Measurements from ENCODE around the gene OTC. TPM values are rescaled to one million over a fixed set of nuclear protein-coding genes. Genes with fewer than 3 reads are reported as not detected.

OTC gene
- total RNA-seq, 2 experiments from 2014 or later = not detected

DNA sequence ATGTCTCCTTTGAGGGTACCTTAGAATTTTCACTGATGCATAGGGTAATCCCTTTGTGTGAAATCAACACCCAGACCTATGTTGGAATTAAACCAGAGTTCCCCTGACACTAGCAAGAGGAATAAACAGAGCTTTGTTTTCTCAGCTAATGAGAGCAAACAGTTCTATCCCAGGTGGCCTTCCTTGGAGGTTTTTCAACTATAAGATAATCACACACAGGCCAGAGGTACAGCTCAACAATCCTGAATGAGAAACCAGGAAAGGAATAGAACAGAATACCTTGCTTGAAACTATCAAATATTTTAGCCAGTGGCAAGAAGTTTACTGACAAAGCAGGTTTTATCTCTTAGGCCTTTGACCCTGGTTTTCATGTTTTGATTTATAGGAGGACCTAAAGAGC lies 100.2 kb downstream of the OTC start:
- Mint-ChIP-seq H3K4me1 (no peaks in the 10 kb centered on the region), H3K27me3 (no peaks in the 10 kb centered on the region), H3K4me3 (no peak overlapping the region), H3K36me3 (ENCODE audit: low read depth) (no peaks in the 10 kb centered on the region), H3K27ac (no peak overlapping the region), H3K9me3 (no peaks in the 10 kb centered on the region)
- DNase-seq = no peak
- CTCF ChIA-PET = no interaction called here
- POLR2A ChIA-PET = no interaction called here

DNA sequence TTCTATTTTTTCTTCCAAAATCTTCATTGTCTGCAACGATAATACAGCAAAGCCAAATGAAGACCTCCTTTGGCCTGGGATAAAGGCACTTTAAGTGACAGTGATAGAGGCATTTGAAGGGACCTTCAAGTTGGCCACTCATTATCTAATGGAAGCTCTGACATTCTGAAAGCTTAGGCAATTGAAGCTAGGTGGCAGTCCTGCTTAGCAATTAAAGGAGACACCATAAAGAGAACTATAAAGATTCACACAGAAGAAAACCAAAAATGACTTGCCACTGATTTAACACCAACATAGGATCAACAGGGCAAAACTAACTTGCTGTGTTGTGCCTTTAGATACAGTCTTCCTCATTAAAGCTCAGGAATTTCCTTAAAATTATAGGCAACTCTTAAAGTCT lies 105.7 kb downstream of the OTC start:
- POLR2A ChIA-PET = no interaction called here
- DNase-seq = no peak
- Mint-ChIP-seq H3K27ac (no peak overlapping the region), H3K36me3 (ENCODE audit: low read depth) (no peaks in the 10 kb centered on the region), H3K27me3 (no peaks in the 10 kb centered on the region), H3K4me1 (no peaks in the 10 kb centered on the region), H3K4me3 (no peak overlapping the region), H3K9me3 (no peaks in the 10 kb centered on the region)
- CTCF ChIA-PET = no interaction called here

DNA sequence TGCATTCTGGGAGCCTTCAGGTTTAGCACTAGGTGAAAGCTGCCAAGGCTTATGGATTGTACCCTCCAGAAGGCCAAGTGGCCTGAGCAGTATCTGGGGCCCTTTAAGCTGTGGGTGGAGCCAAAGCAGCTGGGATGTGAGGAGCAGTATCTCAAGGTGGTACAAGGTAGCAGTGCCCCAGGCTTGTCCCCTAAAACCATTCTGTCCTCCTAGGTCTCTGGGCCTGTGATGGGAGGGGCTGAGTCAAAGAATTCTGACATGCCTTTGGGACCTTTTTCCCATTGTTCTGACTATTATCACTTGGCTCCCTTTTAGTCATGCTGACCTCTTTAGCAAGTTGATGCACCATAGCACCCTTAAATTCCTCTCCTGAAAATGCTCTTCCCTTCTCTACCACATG lies 109.9 kb downstream of the OTC start:
- Mint-ChIP-seq H3K27me3 (peaks cover 3% of the 10 kb centered on the region), H3K9me3 (no peaks in the 10 kb centered on the region), H3K4me3 (no peak overlapping the region), H3K27ac (no peak overlapping the region), H3K4me1 (no peaks in the 10 kb centered on the region), H3K36me3 (ENCODE audit: low read depth) (no peaks in the 10 kb centered on the region)
- POLR2A ChIA-PET = no interaction called here
- DNase-seq = no peak
- CTCF ChIA-PET = no interaction called here

DNA sequence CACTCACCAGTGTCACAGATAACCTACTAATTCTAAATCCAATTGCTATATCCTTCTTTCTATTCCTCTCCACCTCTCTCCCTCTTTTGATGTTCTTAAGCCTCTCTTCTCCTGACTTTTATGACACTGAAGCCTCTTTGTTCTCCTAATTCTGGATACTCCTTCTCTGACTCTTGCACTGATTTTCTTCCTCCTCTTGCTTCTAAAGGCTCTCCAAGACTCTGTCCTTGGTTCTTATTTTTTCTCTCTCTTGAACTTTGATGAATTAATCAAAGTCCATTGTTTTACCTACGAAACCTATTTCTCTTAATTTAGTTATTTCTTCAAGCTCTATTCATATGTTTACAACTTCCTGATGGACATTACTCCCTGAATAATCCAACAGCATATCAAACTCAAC lies 113.3 kb downstream of the OTC start:
- H3K4me3 Mint-ChIP-seq = no peak overlapping the region
- H3K27ac Mint-ChIP-seq = no peak overlapping the region
- H3K4me1 Mint-ChIP-seq = no peaks in the 10 kb centered on the region
- H3K27me3 Mint-ChIP-seq = peaks cover 3% of the 10 kb centered on the region
- no peak for DNase-seq
- no peaks in the 10 kb centered on the region for H3K36me3 Mint-ChIP-seq (ENCODE audit: low read depth)
- no peaks in the 10 kb centered on the region for H3K9me3 Mint-ChIP-seq
- CTCF ChIA-PET = no interaction called here
- POLR2A ChIA-PET = no interaction called here

DNA sequence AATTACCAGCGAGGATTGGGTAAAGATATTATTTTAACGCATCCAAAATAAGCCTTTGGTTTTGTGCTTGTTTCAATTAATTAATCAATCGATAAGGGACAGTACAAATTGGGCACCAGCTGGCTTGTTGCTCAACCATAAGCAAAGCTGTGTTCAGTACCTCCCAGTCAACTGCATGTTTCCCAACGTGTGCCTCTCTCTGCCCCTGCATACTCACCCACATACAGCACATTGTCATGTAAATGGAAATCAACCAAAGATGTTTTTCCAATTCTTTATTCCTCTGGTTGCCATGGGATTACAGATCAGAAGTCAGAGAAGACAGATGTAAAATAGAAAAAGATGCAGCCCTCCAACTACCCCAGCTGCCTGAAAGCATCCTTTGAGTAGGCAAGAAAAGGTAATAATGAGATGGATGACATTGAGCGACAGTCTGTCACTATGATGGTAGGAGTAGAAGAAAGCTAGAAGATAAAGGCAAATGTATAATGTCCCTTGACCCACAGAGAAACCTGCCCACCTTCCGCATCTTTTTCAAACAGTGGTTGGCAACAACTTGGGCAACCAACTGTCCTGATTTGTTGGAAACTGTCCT lies 116.3 kb downstream of the OTC start:
- DNase-seq = no peak
- CTCF ChIA-PET = no interaction called here
- Mint-ChIP-seq H3K27ac (no peak overlapping the region), H3K9me3 (no peaks in the 10 kb centered on the region), H3K4me3 (no peak overlapping the region), H3K4me1 (no peaks in the 10 kb centered on the region), H3K27me3 (peaks cover 3% of the 10 kb centered on the region), H3K36me3 (ENCODE audit: low read depth) (no peaks in the 10 kb centered on the region)
- POLR2A ChIA-PET = no interaction called here

Other genes with a start within 250 kb of the OTC start
- under 1 TPM; 0.25 to 0.63 TPM for gene SRPX, start 131.7 kb upstream of the OTC start, total RNA-seq
- 1 to 10 TPM; 4.5 to 5.9 TPM for gene RPGR, start 25.1 kb upstream of the OTC start, total RNA-seq
- under 1 TPM; 0.23 to 0.28 TPM for gene TSPAN7, start 208.9 kb downstream of the OTC start, total RNA-seq